Sigmoid colon (tissue), 4 donors: Measurements from ENCODE around the gene PDGFA.

Source experiments
- EP300 ChIP-seq, 4 donors: sonication (generic); formaldehyde crosslinking; IDR thresholded peaks; one replicate each; pipeline ENCODE4 v1.6.1; 2017; ENCODE audit warnings: antibody characterized with exemption in 4 of 4
- POLR2A ChIP-seq, 2 donors: fragments of 450-650 bp; IDR thresholded peaks; one replicate each; pipeline ENCODE4 v1.6.1; 2016; ENCODE audit warnings: antibody characterized with exemption in 2 of 2, mild to moderate bottlenecking in 2 of 2, moderate library complexity in 2 of 2
- POLR2AphosphoS5 ChIP-seq, 4 donors: sonication (generic); formaldehyde crosslinking; IDR thresholded peaks; one replicate each; pipeline ENCODE4 v1.6.1; 2017; ENCODE audit warnings: antibody characterized with exemption in 4 of 4
- TF ChIP-seq, protein P1 (sequence below), 4 experiments: fragments of 450-650 bp in 3 of 4; fragments of 200-600 bp in 1 of 4; IDR thresholded peaks; one replicate each; pipeline ENCODE4 v1.5.1; 2016 to 2019; ENCODE audit warnings: antibody characterized with exemption in 4 of 4, mild to moderate bottlenecking in 3 of 4, moderate library complexity in 2 of 4

- TF ChIP-seq, protein P1, sequence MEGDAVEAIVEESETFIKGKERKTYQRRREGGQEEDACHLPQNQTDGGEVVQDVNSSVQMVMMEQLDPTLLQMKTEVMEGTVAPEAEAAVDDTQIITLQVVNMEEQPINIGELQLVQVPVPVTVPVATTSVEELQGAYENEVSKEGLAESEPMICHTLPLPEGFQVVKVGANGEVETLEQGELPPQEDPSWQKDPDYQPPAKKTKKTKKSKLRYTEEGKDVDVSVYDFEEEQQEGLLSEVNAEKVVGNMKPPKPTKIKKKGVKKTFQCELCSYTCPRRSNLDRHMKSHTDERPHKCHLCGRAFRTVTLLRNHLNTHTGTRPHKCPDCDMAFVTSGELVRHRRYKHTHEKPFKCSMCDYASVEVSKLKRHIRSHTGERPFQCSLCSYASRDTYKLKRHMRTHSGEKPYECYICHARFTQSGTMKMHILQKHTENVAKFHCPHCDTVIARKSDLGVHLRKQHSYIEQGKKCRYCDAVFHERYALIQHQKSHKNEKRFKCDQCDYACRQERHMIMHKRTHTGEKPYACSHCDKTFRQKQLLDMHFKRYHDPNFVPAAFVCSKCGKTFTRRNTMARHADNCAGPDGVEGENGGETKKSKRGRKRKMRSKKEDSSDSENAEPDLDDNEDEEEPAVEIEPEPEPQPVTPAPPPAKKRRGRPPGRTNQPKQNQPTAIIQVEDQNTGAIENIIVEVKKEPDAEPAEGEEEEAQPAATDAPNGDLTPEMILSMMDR (IDR thresholded peaks at IDR 0.05): no peak
- TF ChIP-seq POLR2A (IDR thresholded peaks at IDR 0.05) (peak in 1 of 2 donors; percentile 16), POLR2AphosphoS5 (IDR thresholded peaks at IDR 0.05) (peak in 1 of 4 donors; percentile 15), EP300 (IDR thresholded peaks at IDR 0.05) (no peak)
Observed at GRCh38 chr7:503575-504111, 16.0 kb downstream of the PDGFA start.
